ENCODE data around the gene IQGAP2.
"Not testable (repeated sequence)": the region's sequence is repeated elsewhere in the genome, so short reads cannot be mapped to it uniquely, and the experiment has no call there.

The IQGAP2 gene

DNA sequence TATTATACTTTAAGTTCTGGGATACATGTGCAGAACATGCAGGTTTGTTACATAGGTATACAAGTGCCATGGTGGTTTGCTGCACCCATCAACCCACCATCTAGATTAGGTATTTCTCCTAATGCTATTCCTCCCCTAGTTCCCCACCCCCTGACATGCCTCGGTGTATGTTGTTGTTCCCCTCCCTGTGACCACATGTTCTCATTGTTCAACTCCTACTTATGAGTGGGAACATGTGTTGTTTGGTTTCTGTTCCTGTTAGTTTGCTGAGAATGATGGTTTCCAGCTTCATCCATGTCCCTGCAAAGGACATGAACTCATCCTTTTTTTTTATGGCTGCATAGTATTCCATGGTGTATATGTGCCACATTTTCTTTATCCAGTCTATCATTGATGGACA lies 200.9 kb downstream of the IQGAP2 start:
- not testable (repeated sequence) for H3K27me3 ChIP-seq (ENCODE audit: control insufficient read depth in 3 of 3, insufficient read depth in 3 of 3, low read depth in 1 of 3, low read length in 3 of 3); H3K4me2 ChIP-seq (ENCODE audit: insufficient read depth, low read length, poor library complexity, severe bottlenecking); H3K79me1 ChIP-seq (ENCODE audit: low read depth, low read length); H3K18ac ChIP-seq (ENCODE audit: low read length); H3K14ac ChIP-seq (ENCODE audit: low read length); H2AFZ ChIP-seq (ENCODE audit: low read length); H3K4ac ChIP-seq (ENCODE audit: low read length); H3K23ac ChIP-seq (ENCODE audit: low read depth, low read length, poor library complexity); H4K91ac ChIP-seq (ENCODE audit: low read depth, low read length, poor library complexity); H2BK120ac ChIP-seq (ENCODE audit: low read depth, low read length); H3K9me3 ChIP-seq (replicated peaks in 1 of 2; ENCODE audit: control insufficient read depth in 2 of 2, insufficient read depth in 1 of 2, low read depth in 1 of 2, low read length in 2 of 2); H2AK5ac ChIP-seq (ENCODE audit: low read depth, low read length); H2BK15ac ChIP-seq (ENCODE audit: low read length); H2BK5ac ChIP-seq (ENCODE audit: low read length); DNase-seq (ENCODE audit: low spot score); H3K27ac ChIP-seq (replicated peaks; ENCODE audit: low read length); H2BK12ac ChIP-seq (ENCODE audit: low read length); H3K4me3 ChIP-seq (ENCODE audit: low read length in 2 of 2); H4K8ac ChIP-seq (ENCODE audit: low read depth, low read length)
- Histone ChIP-seq H3K9ac (ENCODE audit: low read depth, low read length, poor library complexity) (peak overlapping the region; percentile 61), H3K4me1 (ENCODE audit: control insufficient read depth in 2 of 2, insufficient read depth in 1 of 2, low read depth in 1 of 2, low read length in 2 of 2) (peaks cover 11 to 21% of the 10 kb centered on the region in 2 donors), H3K36me3 (replicated peaks in 1 of 2; ENCODE audit: control insufficient read depth in 2 of 2, insufficient read depth in 2 of 2, low read length in 2 of 2) (peaks cover 2 to 21% of the 10 kb centered on the region in 2 donors)
- no CpG with 5 or more reads among the region's 1 CpG for WGBS, 2 donors (ENCODE audit: extremely low coverage in 2 of 2, insufficient read length in 2 of 2, insufficient replicate concordance in 1 of 2)

DNA sequence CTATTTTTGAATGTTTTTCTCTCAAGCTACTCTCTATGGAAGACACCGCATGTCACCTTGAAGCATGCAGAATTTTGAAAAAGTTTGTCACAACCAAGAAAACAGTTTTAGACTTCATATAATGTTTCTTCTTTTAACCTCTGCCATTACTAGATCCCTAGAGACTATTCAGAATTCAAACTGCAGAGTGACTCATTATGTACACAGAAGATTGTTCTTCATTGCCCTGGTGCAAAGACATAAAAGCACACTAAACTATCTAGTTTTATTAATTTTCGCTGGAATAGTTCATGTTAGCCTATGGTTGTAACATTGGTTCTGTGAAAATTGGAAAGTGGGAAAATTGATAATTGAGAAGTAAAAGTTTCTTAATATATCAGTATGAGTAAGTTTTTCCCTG lies 201.8 kb downstream of the IQGAP2 start:
- H3K79me1 ChIP-seq (ENCODE audit: low read depth, low read length) = no peaks in the 10 kb centered on the region
- no peaks in the 10 kb centered on the region for H3K9me3 ChIP-seq (replicated peaks in 1 of 2; ENCODE audit: control insufficient read depth in 2 of 2, insufficient read depth in 1 of 2, low read depth in 1 of 2, low read length in 2 of 2)
- H2BK5ac ChIP-seq (ENCODE audit: low read length) = no peak overlapping the region
- H3K23ac ChIP-seq (ENCODE audit: low read depth, low read length, poor library complexity) = no peak overlapping the region
- H3K36me3 ChIP-seq (replicated peaks in 1 of 2; ENCODE audit: control insufficient read depth in 2 of 2, insufficient read depth in 2 of 2, low read length in 2 of 2) = peaks cover 2 to 21% of the 10 kb centered on the region in 2 donors
- no peak overlapping the region for H2AFZ ChIP-seq (ENCODE audit: low read length)
- H3K4ac ChIP-seq (ENCODE audit: low read length) = no peak overlapping the region
- H3K27me3 ChIP-seq (ENCODE audit: control insufficient read depth in 3 of 3, insufficient read depth in 3 of 3, low read depth in 1 of 3, low read length in 3 of 3) = no peaks in the 10 kb centered on the region
- no peak overlapping the region for H4K8ac ChIP-seq (ENCODE audit: low read depth, low read length)
- H2BK120ac ChIP-seq (ENCODE audit: low read depth, low read length) = no peak overlapping the region
- H3K9ac ChIP-seq (ENCODE audit: low read depth, low read length, poor library complexity) = no peak overlapping the region
- H3K18ac ChIP-seq (ENCODE audit: low read length) = no peak overlapping the region
- H3K4me2 ChIP-seq (ENCODE audit: insufficient read depth, low read length, poor library complexity, severe bottlenecking) = no peak overlapping the region
- no peak overlapping the region for H2BK15ac ChIP-seq (ENCODE audit: low read length)
- no peak overlapping the region for H2AK5ac ChIP-seq (ENCODE audit: low read depth, low read length)
- no CpG with 5 or more reads among the region's 2 CpGs for WGBS, 2 donors (ENCODE audit: extremely low coverage in 2 of 2, insufficient read length in 2 of 2, insufficient replicate concordance in 1 of 2)
- no peak overlapping the region for H3K14ac ChIP-seq (ENCODE audit: low read length)
- H3K4me3 ChIP-seq (ENCODE audit: low read length in 2 of 2) = no peak overlapping the region
- H4K91ac ChIP-seq (ENCODE audit: low read depth, low read length, poor library complexity) = no peak overlapping the region
- H3K4me1 ChIP-seq (ENCODE audit: control insufficient read depth in 2 of 2, insufficient read depth in 1 of 2, low read depth in 1 of 2, low read length in 2 of 2) = peaks cover 11 to 21% of the 10 kb centered on the region in 2 donors
- H3K27ac ChIP-seq (replicated peaks; ENCODE audit: low read length) = no peak overlapping the region
- no peak for DNase-seq (ENCODE audit: low spot score)
- H2BK12ac ChIP-seq (ENCODE audit: low read length) = no peak overlapping the region

DNA sequence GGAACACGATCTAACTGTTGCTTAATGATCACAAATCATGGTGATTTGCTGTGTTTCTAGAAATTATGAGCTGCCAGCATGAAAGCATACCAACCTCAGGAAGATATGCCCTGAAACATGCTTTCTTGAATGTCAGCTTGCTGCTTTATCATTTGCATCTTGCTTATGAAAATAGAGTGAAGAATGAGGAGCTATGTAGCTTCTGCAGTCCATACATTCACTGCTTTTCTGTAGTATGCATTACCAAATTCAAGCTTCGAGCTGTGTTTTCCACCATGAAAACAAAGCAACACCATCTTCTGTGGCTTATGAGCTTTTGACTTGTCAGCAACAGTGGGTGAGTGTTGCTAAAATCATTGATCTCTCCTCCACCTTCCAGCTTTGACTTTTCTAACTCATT lies 203.6 kb downstream of the IQGAP2 start:
- Histone ChIP-seq H3K79me1 (ENCODE audit: low read depth, low read length) (no peaks in the 10 kb centered on the region), H3K27ac (replicated peaks; ENCODE audit: low read length) (no peak overlapping the region), H2BK15ac (ENCODE audit: low read length) (no peak overlapping the region), H3K27me3 (ENCODE audit: control insufficient read depth in 3 of 3, insufficient read depth in 3 of 3, low read depth in 1 of 3, low read length in 3 of 3) (no peaks in the 10 kb centered on the region), H2BK12ac (ENCODE audit: low read length) (no peak overlapping the region), H4K8ac (ENCODE audit: low read depth, low read length) (no peak overlapping the region), H2AFZ (ENCODE audit: low read length) (peak overlapping the region; percentile 57), H3K4me2 (ENCODE audit: insufficient read depth, low read length, poor library complexity, severe bottlenecking) (no peak overlapping the region), H4K91ac (ENCODE audit: low read depth, low read length, poor library complexity) (no peak overlapping the region), H3K9ac (ENCODE audit: low read depth, low read length, poor library complexity) (no peak overlapping the region), H2BK120ac (ENCODE audit: low read depth, low read length) (no peak overlapping the region), H3K36me3 (replicated peaks in 1 of 2; ENCODE audit: control insufficient read depth in 2 of 2, insufficient read depth in 2 of 2, low read length in 2 of 2) (peaks cover 2 to 24% of the 10 kb centered on the region in 2 donors), H3K4ac (ENCODE audit: low read length) (no peak overlapping the region), H3K14ac (ENCODE audit: low read length) (no peak overlapping the region), H3K18ac (ENCODE audit: low read length) (no peak overlapping the region), H2BK5ac (ENCODE audit: low read length) (no peak overlapping the region), H3K4me1 (ENCODE audit: control insufficient read depth in 2 of 2, insufficient read depth in 1 of 2, low read depth in 1 of 2, low read length in 2 of 2) (peaks cover 11 to 21% of the 10 kb centered on the region in 2 donors), H3K23ac (ENCODE audit: low read depth, low read length, poor library complexity) (no peak overlapping the region), H3K4me3 (ENCODE audit: low read length in 2 of 2) (no peak overlapping the region), H3K9me3 (replicated peaks in 1 of 2; ENCODE audit: control insufficient read depth in 2 of 2, insufficient read depth in 1 of 2, low read depth in 1 of 2, low read length in 2 of 2) (no peaks in the 10 kb centered on the region), H2AK5ac (ENCODE audit: low read depth, low read length) (no peak overlapping the region)
- no CpG with 5 or more reads among the region's 2 CpGs for WGBS, 2 donors (ENCODE audit: extremely low coverage in 2 of 2, insufficient read length in 2 of 2, insufficient replicate concordance in 1 of 2)
- DNase-seq (ENCODE audit: low spot score) = no peak

DNA sequence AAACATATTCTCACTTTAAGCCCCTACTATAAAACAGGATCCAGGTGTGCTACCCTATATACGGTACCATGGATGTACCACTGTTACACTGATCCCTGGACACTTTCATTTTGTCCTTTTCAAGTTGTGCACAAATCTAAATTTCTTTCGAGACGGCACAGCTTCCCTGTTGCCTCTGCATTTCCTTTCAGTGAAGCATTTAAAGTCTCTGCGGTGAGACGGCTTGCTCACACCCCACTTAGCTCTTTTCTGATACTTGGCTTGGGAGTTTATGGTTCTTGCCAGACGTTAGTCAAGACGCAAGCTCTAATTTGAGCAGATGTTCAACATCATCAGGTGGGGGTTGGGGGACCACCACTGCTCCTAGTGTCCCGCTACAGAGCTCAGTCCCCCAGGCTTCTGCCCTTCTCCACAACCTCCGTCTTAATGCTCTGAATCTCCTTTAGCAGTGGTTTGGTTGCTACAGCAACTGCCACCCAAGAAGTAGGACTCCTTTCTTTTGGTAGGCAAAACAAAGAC lies 204.3 kb downstream of the IQGAP2 start:
- Histone ChIP-seq H3K18ac (ENCODE audit: low read length) (no peak overlapping the region), H4K8ac (ENCODE audit: low read depth, low read length) (no peak overlapping the region), H2BK12ac (ENCODE audit: low read length) (no peak overlapping the region), H2BK120ac (ENCODE audit: low read depth, low read length) (no peak overlapping the region), H3K14ac (ENCODE audit: low read length) (no peak overlapping the region), H2BK5ac (ENCODE audit: low read length) (no peak overlapping the region), H2AK5ac (ENCODE audit: low read depth, low read length) (no peak overlapping the region), H2BK15ac (ENCODE audit: low read length) (no peak overlapping the region), H3K4ac (ENCODE audit: low read length) (no peak overlapping the region), H3K9me3 (replicated peaks in 1 of 2; ENCODE audit: control insufficient read depth in 2 of 2, insufficient read depth in 1 of 2, low read depth in 1 of 2, low read length in 2 of 2) (no peaks in the 10 kb centered on the region), H3K4me3 (ENCODE audit: low read length in 2 of 2) (peak overlapping the region in 1 of 2 donors; percentile 7), H3K9ac (ENCODE audit: low read depth, low read length, poor library complexity) (no peak overlapping the region), H3K36me3 (replicated peaks in 1 of 2; ENCODE audit: control insufficient read depth in 2 of 2, insufficient read depth in 2 of 2, low read length in 2 of 2) (peaks cover 2 to 21% of the 10 kb centered on the region in 2 donors), H3K79me1 (ENCODE audit: low read depth, low read length) (no peaks in the 10 kb centered on the region), H3K4me1 (ENCODE audit: control insufficient read depth in 2 of 2, insufficient read depth in 1 of 2, low read depth in 1 of 2, low read length in 2 of 2) (peaks cover 11 to 21% of the 10 kb centered on the region in 2 donors), H3K23ac (ENCODE audit: low read depth, low read length, poor library complexity) (no peak overlapping the region), H2AFZ (ENCODE audit: low read length) (peak overlapping the region; percentile 57), H3K4me2 (ENCODE audit: insufficient read depth, low read length, poor library complexity, severe bottlenecking) (no peak overlapping the region), H3K27me3 (ENCODE audit: control insufficient read depth in 3 of 3, insufficient read depth in 3 of 3, low read depth in 1 of 3, low read length in 3 of 3) (no peaks in the 10 kb centered on the region), H3K27ac (replicated peaks; ENCODE audit: low read length) (no peak overlapping the region), H4K91ac (ENCODE audit: low read depth, low read length, poor library complexity) (no peak overlapping the region)
- WGBS, 2 donors (ENCODE audit: extremely low coverage in 2 of 2, insufficient read length in 2 of 2, insufficient replicate concordance in 1 of 2) = no CpG with 5 or more reads among the region's 9 CpGs
- DNase-seq (ENCODE audit: low spot score) = peak; percentile 38

Measured in neuronal stem cell (in vitro differentiated cells).